GM21786 (cell line): Measurements from ENCODE around the gene FAM131B.
A peak's percentile ranks its signal among the peaks of the same experiment; 100 is the strongest.

Source experiments
- ATAC-seq: cut with Tn5 transposase; IDR thresholded peaks from one replicate; pipeline ENCODE4 v1.9.1; 2021; ENCODE audit not compliant: unreplicated experiment

Gene FAM131B

DNA sequence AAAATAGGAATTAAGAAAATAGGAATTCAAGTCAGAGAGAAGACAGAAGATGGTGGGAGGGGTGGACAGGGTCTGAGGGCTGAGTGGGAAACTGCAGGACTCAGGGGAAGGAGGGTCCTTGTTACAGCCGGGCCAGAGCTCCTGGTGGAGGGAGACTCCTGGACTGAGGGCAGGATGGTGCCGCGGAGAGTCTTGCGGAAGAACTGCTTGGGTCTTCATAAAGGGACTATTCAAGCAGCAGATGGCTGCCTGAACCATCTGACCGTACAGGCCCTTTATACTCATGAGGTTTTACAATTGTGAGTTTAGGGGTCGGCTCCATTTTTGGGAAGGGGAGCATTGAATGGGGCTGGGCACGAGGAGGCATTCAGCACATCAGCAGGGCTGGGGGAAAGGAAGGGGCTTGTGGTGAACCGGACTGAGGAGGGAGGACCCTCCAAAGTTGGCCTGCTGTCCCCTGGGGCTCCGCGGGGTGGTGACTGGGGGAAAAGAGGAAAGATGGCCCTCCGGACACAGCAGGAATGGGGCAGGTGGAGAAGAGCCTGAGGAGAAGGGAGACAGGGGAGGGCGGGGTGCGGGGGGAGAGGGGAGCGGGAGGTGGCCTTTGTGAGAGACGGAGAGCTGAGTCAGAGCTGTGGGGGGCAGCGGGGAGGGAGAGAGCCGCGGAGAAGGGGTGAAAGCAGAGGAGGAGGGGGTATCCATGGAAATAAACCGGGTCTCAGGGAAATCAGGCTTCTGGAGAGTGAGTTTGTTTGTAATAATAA lies 1.5 kb downstream of the FAM131B start:
- ATAC-seq, result no peak

DNA sequence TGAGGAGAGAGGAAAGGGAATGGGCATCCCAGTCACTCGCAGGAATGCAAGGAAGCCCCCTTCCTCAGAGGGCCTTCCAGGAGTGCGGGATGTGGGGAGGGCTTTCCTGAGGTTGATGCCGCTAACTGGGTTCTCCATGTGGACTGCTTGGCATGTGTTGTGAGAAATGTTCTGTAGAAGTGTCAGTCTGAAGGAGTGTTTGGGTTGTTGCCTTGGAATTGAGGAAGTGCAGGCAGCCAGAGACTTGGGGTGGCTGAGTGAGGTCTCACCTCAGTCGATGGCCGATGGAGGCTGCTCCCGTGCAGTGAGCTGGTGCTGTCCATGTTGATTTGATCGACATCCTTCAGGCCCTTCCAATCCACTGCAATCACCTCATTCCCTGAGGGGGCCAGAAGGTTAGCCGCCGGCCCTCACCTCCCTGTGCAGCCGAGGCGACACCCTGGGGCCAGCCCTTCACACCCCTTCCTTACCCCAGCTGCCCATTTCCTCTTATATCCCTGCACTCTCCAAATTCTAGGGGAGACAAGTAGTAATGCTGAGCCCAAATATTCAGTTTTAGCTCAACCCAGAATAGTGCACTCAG lies 2.7 kb downstream of the FAM131B start:
- no peak for ATAC-seq

- ATAC-seq, result no peak
Measured at GRCh38 chr7:143358626-143359025, 3.9 kb downstream of the FAM131B start.

GRCh38 chr7:143356414-143357050 lies 6.0 kb downstream of the FAM131B start:
- no peak for ATAC-seq

DNA sequence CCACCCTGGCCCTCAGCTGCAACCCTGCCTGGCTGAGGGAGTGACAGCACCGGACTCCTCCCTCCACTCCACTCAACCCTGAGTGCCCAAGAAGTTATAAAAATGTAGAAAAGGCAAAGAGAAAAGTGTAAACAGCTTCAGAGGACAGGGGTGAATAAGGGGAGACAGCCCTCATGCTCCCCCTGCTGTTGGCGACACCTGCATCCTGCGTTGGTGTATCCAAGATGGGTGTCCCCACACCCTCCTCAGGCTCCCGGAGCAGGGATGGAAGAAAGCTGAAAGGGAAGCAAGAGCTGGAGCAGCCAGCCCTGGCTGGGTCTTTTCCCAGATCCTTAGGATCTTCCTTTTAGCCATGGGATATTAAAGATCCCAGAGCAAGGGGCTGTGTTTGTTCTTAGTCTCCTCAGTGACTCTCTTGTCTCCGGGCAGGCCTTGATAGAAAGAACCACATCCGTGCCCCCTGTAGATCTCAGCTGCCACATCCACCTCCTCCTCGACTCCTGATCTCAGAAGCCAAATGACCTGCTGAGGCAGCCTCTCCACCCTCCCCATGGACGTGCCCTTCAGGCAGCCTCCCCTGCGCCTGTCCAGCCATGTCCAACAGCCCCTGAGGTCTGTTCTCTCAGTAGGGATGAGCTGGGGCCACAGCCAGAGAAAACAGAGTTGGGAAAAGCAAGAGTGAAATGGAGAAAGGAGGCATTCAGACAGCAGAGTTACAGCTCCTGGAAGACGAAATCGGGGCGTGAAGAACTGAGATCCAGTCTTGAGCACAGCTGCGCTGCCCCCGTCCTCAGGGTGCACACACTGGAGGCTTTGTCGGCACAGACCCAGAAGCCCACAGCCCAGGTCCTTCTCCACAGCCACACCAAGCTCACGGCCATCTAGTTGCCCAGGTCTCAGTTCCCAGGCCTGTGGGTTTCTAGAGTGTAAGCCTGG lies 6.8 kb downstream of the FAM131B start:
- no peak for ATAC-seq

GRCh38 chr7:143354965-143355364 lies 7.5 kb downstream of the FAM131B start:
- ATAC-seq, result no peak

GRCh38 chr7:143354376-143354775 lies 8.1 kb downstream of the FAM131B start:
- ATAC-seq, result no peak

GRCh38 chr7:143352531-143353002 lies 9.9 kb downstream of the FAM131B start:
- no peak for ATAC-seq

DNA sequence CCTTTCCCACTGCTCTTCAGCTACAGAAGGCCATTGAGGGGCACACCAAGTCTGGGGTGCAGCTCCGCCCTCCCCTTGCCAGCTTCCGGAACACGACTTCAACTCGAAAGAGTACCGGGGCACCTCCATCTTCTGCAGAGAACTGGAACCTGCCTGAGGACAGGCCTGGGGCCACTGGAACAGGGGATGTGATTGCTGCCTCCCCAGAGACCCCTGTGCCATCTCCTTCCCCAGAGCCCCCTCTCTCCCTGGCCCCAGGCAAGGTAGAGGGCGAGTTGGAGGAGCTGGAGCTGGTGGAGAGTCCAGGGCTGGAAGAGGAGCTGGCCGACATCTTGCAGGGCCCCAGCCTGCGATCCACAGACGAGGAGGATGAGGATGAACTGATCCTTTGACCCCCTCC lies 10.9 kb downstream of the FAM131B start:
- ATAC-seq, result no peak

GRCh38 chr7:143351060-143351459 lies 11.5 kb downstream of the FAM131B start:
- no peak for ATAC-seq

- ATAC-seq, result no peak
Measured at GRCh38 chr7:143347950-143348349, 14.6 kb downstream of the FAM131B start.

DNA sequence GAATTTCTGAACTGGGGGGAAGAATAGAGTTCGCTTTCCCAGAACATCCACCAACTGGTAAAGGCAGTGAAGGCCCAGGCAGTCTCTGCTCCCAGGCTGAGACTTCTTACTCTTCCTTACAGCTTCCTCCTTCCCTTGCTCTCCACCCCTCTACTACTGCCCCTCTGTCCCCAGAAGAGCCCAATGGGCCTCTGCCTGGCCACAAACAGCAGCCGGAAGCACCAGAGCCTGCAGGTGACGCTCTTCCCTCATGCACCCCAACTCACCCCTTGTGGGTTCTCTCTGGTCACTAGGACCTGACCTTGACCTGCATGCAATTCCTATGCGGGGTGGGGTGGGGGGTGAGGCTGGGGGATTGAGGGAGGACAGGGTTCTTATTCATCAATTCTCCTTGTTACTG lies 16.5 kb downstream of the FAM131B start:
- no peak for ATAC-seq

- peak; percentile 84 for ATAC-seq
Measured at GRCh38 chr7:143345428-143345900, 17.0 kb downstream of the FAM131B start.

- no peak for ATAC-seq
Measured at GRCh38 chr7:143343596-143343995, 18.9 kb downstream of the FAM131B start.

DNA sequence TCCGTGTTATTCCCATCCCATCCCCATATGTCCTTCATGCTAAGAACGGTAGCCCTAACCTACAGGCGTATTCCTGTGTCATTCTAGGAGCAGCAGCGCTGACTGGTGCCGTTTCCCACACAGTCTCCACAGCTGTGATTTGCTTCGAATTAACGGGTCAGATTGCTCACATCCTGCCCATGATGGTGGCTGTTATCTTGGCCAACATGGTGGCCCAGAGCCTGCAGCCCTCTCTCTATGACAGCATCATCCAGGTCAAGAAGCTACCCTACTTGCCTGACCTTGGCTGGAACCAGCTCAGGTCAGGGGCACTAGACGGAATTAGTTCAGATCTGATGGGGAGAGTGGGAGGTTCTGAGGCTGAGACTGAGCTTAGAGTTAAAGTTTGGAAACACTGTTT lies 20.7 kb downstream of the FAM131B start:
- no peak for ATAC-seq

GRCh38 chr7:143337216-143337615 lies 25.3 kb downstream of the FAM131B start:
- ATAC-seq, result no peak

- no peak for ATAC-seq
Measured at GRCh38 chr7:143334244-143334643, 28.3 kb downstream of the FAM131B start.

GRCh38 chr7:143331179-143331801 lies 31.2 kb downstream of the FAM131B start:
- ATAC-seq, result no peak

GRCh38 chr7:143329471-143330170 lies 32.9 kb downstream of the FAM131B start:
- ATAC-seq, result no peak

- no peak for ATAC-seq
Measured at GRCh38 chr7:143327903-143328302, 34.6 kb downstream of the FAM131B start.
